Stimulated activated CD4-positive, alpha-beta T cell treated with anti-CD3 and anti-CD28 coated beads, TNF-alpha, amount 100 ng/mL, for 1 hour (primary cell): ENCODE results near the gene LRIT3.

ENCODE experiments used
- DNase-seq, 3 donors: peaks; one replicate each; pipeline ENCODE4 v3.0.0-alpha.2; 2020; ENCODE audit warnings: low read depth in 3 of 3, low spot score in 1 of 3

The LRIT3 gene, protein sequence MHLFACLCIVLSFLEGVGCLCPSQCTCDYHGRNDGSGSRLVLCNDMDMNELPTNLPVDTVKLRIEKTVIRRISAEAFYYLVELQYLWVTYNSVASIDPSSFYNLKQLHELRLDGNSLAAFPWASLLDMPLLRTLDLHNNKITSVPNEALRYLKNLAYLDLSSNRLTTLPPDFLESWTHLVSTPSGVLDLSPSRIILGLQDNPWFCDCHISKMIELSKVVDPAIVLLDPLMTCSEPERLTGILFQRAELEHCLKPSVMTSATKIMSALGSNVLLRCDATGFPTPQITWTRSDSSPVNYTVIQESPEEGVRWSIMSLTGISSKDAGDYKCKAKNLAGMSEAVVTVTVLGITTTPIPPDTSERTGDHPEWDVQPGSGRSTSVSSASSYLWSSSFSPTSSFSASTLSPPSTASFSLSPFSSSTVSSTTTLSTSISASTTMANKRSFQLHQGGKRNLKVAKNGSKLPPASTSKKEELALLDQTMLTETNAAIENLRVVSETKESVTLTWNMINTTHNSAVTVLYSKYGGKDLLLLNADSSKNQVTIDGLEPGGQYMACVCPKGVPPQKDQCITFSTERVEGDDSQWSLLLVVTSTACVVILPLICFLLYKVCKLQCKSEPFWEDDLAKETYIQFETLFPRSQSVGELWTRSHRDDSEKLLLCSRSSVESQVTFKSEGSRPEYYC

DNA sequence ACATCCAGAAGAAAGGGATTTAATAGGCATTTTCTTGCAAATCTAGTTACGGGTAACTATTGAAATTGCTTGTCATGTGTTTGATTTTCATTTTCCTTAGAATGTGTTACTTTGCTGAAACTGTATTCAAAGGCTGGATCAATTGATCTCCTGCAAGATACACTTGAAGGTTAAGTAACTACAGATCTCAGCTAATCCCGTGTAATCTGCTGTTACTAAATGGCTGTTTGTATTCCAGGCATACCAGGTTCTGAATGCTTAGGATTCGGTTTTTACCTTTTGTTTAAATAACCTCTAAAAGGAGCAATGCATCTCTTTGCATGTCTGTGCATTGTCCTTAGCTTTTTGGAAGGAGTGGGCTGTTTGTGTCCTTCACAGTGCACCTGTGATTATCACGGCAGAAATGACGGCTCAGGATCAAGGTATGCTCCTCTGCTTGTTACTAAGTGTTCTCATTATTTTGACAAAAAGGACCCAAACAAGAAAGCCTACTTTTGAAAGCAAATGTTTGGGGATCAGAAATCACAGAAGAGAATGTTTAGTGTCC lies at the start of gene LRIT3:
LRIT3 (plus strand) TSS at position 212 of the 547 bp plus-strand sequence; CDS start at position 307, 95 bp downstream.
- no peak for DNase-seq

GRCh38 chr4:109798866-109799265 lies 49.0 kb upstream of the LRIT3 start:
- no peak for DNase-seq

GRCh38 chr4:109801099-109801789 lies 46.7 kb upstream of the LRIT3 start:
- DNase-seq: no peak

GRCh38 chr4:109801895-109802319 lies 46.0 kb upstream of the LRIT3 start, which contains the start of gene CFI:
Gene CFI, minus strand, starts transcription at chr4:109801999. Its CDS starts 28 bp downstream, at chr4:109801971.
- no peak for DNase-seq

- no peak for DNase-seq
Measured at GRCh38 chr4:109803924-109804571, 43.9 kb upstream of the LRIT3 start.

- no peak for DNase-seq
Measured at GRCh38 chr4:109809655-109810054, 38.3 kb upstream of the LRIT3 start.

GRCh38 chr4:109810552-109811387 lies 37.1 kb upstream of the LRIT3 start:
- no peak for DNase-seq

GRCh38 chr4:109811707-109812106 lies 36.2 kb upstream of the LRIT3 start:
- DNase-seq: no peak

GRCh38 chr4:109815151-109816081 lies 32.5 kb upstream of the LRIT3 start, which contains the start of gene GAR1:
Gene GAR1, plus strand, starts transcription at chr4:109815762. Its CDS starts 403 bp downstream, at chr4:109816165.
- peak; percentile 60 to 67 (median 62) for DNase-seq

GRCh38 chr4:109816082-109816442 lies 31.8 kb upstream of the LRIT3 start:
- peak in 2 of 3 donors; percentile 2 to 21 for DNase-seq

DNA sequence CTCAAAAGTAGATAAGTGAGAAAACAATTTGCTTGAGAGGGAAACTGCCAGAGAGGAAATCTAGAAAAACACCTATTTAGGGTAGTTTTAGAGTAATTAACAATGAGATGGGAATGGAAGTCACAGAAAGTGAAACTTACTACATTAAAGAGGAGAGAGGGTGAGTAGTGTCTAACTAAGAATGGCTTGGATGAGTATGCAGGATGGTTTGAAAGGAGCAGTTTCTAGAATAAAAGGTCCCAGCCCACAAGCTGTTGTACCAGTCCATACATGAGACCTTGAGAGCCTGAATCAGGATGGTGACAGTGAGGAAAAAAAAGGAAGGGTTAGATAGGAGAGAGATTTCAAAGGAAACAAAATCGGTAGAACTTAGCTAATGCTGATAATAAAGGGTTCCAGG lies 31.0 kb upstream of the LRIT3 start:
- DNase-seq: no peak

DNA sequence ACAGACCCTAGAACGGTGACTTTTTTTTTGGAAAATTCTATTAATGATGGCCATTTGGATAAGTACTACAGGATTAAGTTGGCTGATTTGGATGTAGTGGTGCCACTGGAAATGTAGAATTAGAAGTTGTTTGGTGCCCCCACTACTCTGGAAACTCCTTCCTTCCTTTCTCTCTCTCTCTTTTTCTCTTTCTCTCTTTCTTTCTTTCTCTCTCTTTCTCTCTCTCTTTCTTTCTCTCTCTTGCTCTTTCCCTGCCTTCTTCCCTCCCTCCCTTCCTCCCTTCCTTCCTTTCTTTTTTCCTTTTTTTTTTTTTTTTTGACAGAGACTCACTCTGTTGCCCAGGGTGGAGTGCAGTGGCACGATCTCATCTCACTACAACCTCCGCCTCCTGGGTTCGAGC lies 29.6 kb upstream of the LRIT3 start:
- no peak for DNase-seq

DNA sequence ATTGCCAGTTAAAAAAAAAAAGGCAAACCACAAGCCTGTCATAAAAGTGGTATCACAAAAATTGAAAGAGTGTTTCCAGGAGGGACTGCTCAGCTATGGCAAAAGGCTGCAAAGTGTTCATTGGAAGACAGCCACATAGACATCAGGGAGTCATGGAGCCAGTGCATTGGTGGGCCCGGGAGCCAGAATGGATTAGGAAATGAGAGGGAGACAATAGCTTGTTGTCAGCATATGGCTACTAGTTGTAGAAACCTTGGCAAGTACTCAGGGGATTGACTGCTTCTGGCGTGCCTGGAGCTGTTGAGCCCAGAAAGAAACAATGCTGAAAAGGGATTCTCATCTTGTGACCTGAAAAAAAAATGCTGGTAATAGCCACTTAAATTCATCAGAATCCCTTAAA lies 27.3 kb upstream of the LRIT3 start:
- no peak for DNase-seq

DNA sequence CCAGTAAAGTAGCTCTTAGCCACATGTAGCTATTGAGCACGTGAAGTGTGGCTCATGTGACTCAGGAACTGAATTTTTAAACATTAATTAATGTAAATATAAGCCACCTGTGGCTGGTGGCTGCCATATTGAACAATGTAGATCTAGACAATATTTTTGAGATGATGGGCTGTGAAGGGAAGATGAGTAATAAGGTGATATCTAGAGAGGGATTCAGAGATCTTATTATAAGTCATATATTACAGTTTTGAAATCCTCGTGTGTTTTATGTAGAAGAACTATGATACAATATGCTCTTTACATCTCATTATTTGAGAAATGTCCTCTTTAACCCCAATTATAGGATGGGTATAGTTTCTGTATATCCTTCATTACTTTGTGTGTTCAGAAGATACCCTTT lies 26.7 kb upstream of the LRIT3 start:
- no peak for DNase-seq

GRCh38 chr4:109826719-109827118 lies 21.2 kb upstream of the LRIT3 start:
- DNase-seq: no peak

DNA sequence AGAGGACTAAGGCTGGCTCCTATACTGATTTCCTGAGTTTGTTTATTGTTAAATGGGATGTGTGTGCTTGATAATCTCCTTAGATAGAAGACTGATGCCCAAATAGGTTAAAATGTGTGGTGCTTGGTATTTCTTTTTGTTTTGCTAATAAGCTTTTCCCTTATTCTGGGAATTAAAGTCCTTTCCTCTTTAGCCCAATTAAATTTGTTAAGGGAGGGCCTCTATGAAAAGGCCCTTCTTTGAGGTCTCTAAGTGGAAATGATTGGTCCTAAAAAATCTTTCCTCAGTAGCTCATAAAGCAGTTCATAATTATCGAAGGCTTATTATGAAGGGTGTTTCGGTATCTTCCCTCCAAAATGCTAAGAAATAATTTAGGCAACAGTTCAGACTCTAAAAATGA lies 20.2 kb upstream of the LRIT3 start, which contains the start of gene RRH:
RRH (plus strand) TSS at position 301 of the 400 bp plus-strand sequence; CDS start at position 357, 56 bp downstream.
- DNase-seq: no peak

- no peak for DNase-seq
Measured at GRCh38 chr4:109833756-109834155, 14.2 kb upstream of the LRIT3 start.

- no peak for DNase-seq
Measured at GRCh38 chr4:109836985-109837384, 10.9 kb upstream of the LRIT3 start.
